Large intestine (tissue), 3 donors: ENCODE measurements around the gene GNG12. TPM values are rescaled to one million over a fixed set of nuclear protein-coding genes. Genes with fewer than 3 reads are reported as not detected.

ENCODE experiments used
- DNase-seq, 2 donors: peaks; one replicate each; pipeline versions ENCODE4 v3.0.0 to v3.0.0-alpha.2; 2013
- H3K27ac ChIP-seq: one replicate; pipeline ENCODE4 v1.5.1; 2013; ENCODE audit warnings: low read length
- H3K27me3 ChIP-seq: 2 replicates; pipeline ENCODE4 v1.6.1; 2013; ENCODE audit warnings: low read length; ENCODE audit not compliant: control insufficient read depth, insufficient read depth
- H3K36me3 ChIP-seq: 2 replicates; pipeline ENCODE4 v1.6.1; 2013; ENCODE audit warnings: low read length; ENCODE audit not compliant: control insufficient read depth, insufficient read depth
- H3K4me1 ChIP-seq: one replicate; pipeline ENCODE4 v1.6.1; 2013; ENCODE audit warnings: low read length; ENCODE audit not compliant: control insufficient read depth, insufficient read depth
- H3K4me3 ChIP-seq: one replicate; pipeline ENCODE4 v1.5.1; 2013; ENCODE audit warnings: low read length
- H3K9me3 ChIP-seq: one replicate; pipeline ENCODE4 v1.6.1; 2013; ENCODE audit warnings: mild to moderate bottlenecking, low read depth, low read length, moderate library complexity; ENCODE audit not compliant: control insufficient read depth
- WGBS: methylation state at CpG from one replicate; pipeline ENCODE4 v1.1.5; 2013; ENCODE audit warnings: low lambda C conversion rate; ENCODE audit not compliant: insufficient coverage; 5-methylcytosine and 5-hydroxymethylcytosine counted together
- polyA plus RNA-seq: library from polyadenylated mRNA; unstranded; fragments of 120-200 nt; gene quantifications from one replicate; pipeline ENCODE4 v1.2.1, GENCODE V29; 2013

The GNG12 gene
- polyA plus RNA-seq, 1 donor = 120 TPM

DNA sequence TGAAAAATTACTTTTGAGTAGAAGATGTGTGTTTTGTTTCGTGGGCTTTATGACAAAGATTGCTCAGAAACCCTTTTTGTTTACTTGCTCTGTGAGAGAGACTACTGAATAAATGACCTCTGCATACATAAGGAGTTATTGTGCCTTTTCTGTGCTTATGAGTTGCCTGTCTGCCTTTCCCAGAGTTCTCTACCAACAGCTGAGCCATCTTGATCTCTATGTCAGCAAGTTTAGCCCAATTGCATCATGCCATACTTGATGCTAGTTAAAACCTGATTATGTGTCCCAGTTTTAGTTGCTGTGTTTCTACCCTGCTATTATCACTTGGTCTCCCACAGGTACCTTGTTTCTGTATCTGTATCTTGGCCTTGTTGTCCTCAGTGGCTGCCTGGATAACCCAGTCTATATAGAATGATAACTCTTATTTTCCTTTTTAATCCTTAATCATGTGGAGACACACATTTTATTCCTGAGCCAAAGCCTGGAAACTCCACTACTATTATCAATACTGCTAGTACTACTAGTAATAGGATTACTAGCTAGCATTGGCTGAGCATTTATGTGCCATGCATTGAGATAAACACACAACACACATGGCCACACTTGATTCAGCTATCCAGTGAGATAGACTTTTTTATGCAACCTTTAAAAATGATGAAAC is 28.7 kb upstream of the GNG12 start:
- no peak overlapping the region for H3K27ac ChIP-seq
- no peak overlapping the region for H3K4me3 ChIP-seq
- H3K27me3 ChIP-seq = no peaks in the 10 kb centered on the region
- H3K36me3 ChIP-seq = no peaks in the 10 kb centered on the region
- no peaks in the 10 kb centered on the region for H3K4me1 ChIP-seq
- WGBS = no CpG with 5 or more reads among the region's 1 CpG
- DNase-seq = no peak
- no peaks in the 10 kb centered on the region for H3K9me3 ChIP-seq

DNA sequence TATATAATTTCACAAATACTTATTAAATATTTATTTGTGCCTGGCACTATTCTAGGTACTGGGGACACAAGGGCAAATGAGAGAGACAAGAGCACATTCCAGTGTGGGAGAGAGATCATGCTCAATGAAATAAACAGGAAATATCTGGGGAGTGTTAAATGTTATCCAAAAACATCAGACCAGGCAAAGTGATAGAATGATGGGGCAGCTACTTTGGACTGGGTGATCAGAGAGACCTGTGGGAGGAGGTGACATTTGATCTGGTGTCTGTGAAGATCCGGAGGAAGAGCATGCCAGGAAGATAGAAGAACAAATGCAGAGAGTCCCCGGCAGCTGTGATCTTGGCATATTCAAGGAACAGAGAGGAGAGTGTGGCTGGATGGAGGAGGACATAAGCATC is 27.5 kb upstream of the GNG12 start:
- H3K4me3 ChIP-seq = no peak overlapping the region
- H3K9me3 ChIP-seq = no peaks in the 10 kb centered on the region
- H3K4me1 ChIP-seq = no peaks in the 10 kb centered on the region
- no peaks in the 10 kb centered on the region for H3K36me3 ChIP-seq
- no peak overlapping the region for H3K27ac ChIP-seq
- no peaks in the 10 kb centered on the region for H3K27me3 ChIP-seq
- no peak for DNase-seq
- no CpG with 5 or more reads among the region's 2 CpGs for WGBS

GRCh38 chr1:67856921-67857320 is 23.7 kb upstream of the GNG12 start:
- H3K4me1 ChIP-seq = no peaks in the 10 kb centered on the region
- WGBS = 100% methylated on average over 3 of the region's 4 CpGs

GRCh38 chr1:67855961-67856360 is 22.7 kb upstream of the GNG12 start:
- no peak for DNase-seq
- no peak overlapping the region for H3K4me3 ChIP-seq
- WGBS = 37% methylated on average over 2 of the region's 2 CpGs
- no peaks in the 10 kb centered on the region for H3K36me3 ChIP-seq
- no peak overlapping the region for H3K27ac ChIP-seq
- H3K9me3 ChIP-seq = no peaks in the 10 kb centered on the region
- H3K27me3 ChIP-seq = no peaks in the 10 kb centered on the region
- H3K4me1 ChIP-seq = no peaks in the 10 kb centered on the region

More at GRCh38 chr1:67856921-67857320, 23.7 kb upstream of the GNG12 start:
- Histone ChIP-seq H3K4me3 (no peak overlapping the region), H3K27me3 (no peaks in the 10 kb centered on the region), H3K27ac (no peak overlapping the region), H3K9me3 (no peaks in the 10 kb centered on the region), H3K36me3 (no peaks in the 10 kb centered on the region)
- no peak for DNase-seq

DNA sequence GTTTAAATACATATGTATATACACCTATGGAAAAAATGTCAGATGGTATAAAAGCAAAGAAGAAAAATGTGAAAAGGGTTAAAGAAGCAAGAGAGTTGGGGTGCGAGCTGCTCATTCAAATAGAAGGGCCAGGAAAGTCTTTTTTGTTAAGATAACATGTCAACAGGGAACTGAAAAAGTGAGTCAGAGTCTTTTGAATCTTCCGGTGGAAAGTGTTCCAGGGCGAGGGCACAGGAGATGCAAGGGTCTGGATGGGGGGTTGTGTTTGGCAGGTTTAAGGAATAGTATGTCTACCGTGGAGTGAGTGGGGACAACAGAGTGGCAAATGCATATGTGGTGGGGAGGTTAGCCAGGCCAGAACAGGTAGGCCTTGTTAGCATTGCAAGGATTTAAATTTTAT is 22.2 kb upstream of the GNG12 start:
- no peaks in the 10 kb centered on the region for H3K9me3 ChIP-seq
- H3K4me1 ChIP-seq = peaks cover 5% of the 10 kb centered on the region
- 75% methylated on average over 1 of the region's 4 CpGs for WGBS
- no peak overlapping the region for H3K4me3 ChIP-seq
- no peak for DNase-seq
- no peaks in the 10 kb centered on the region for H3K27me3 ChIP-seq
- no peak overlapping the region for H3K27ac ChIP-seq
- H3K36me3 ChIP-seq = no peaks in the 10 kb centered on the region

DNA sequence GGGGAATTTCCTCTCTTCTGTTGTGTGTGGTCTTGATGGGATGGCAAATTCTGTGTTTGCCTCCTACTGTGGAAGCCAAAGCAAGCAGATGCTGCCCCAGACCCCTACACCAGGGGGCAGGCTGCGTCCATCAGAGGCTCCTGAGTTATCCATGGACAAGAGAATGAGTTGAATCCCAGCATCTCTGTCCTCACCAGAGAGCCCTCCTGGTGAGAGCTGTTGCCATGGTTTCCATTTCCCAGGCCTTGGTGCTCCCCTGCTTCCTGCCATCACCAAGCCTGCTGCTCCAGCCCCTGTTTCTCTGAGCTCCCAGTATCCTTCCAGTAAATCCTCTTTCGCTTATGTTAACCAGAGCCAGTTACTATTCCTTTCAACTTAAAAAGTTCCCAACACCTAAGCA is 20.4 kb upstream of the GNG12 start:
- Histone ChIP-seq H3K36me3 (no peaks in the 10 kb centered on the region), H3K4me1 (peaks cover 6% of the 10 kb centered on the region), H3K9me3 (no peaks in the 10 kb centered on the region), H3K4me3 (no peak overlapping the region), H3K27me3 (no peaks in the 10 kb centered on the region), H3K27ac (no peak overlapping the region)
- peak; percentile 37 to 46 for DNase-seq
- WGBS = no CpG with 5 or more reads among the region's 2 CpGs

GRCh38 chr1:67851800-67852199 is 18.5 kb upstream of the GNG12 start:
- no peaks in the 10 kb centered on the region for H3K36me3 ChIP-seq
- no peak overlapping the region for H3K4me3 ChIP-seq
- no peaks in the 10 kb centered on the region for H3K27me3 ChIP-seq
- 100% methylated on average over 1 of the region's 6 CpGs for WGBS
- H3K27ac ChIP-seq = no peak overlapping the region
- peaks cover 6% of the 10 kb centered on the region for H3K4me1 ChIP-seq
- no peaks in the 10 kb centered on the region for H3K9me3 ChIP-seq
- no peak for DNase-seq

- Histone ChIP-seq H3K4me1 (peaks cover 6% of the 10 kb centered on the region), H3K9me3 (no peaks in the 10 kb centered on the region), H3K27me3 (no peaks in the 10 kb centered on the region), H3K4me3 (no peak overlapping the region), H3K36me3 (no peaks in the 10 kb centered on the region), H3K27ac (peak overlapping the region; percentile 8)
- DNase-seq = peak; percentile 87 to 95
- 100% methylated on average over 1 of the region's 1 CpG for whole genome bisulfite sequencing
These were observed 17.4 kb upstream of the GNG12 start for GRCh38 chr1:67850611-67851075.

DNA sequence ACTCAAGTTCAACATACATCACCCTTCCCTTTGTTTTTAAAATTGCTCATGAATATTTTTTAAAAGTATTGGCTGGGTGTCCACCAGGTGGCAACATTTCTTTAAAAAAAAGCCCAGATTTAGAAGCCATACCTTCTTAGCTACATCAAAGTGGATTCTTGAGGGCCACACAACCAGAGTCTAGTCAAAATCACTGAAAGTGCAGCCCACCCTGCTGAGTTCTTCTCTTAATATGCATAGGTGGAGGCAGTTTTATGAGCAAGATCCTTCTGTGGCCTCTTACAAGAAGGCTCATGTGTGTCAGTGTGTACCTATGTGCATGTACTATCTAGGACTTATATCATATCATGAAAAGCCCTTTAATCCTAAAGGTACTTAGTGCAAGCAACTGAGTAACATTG is 16.9 kb upstream of the GNG12 start:
- H3K4me3 ChIP-seq = no peak overlapping the region
- H3K4me1 ChIP-seq = peaks cover 6% of the 10 kb centered on the region
- H3K36me3 ChIP-seq = no peaks in the 10 kb centered on the region
- H3K27ac ChIP-seq = peak overlapping the region; percentile 8
- no peaks in the 10 kb centered on the region for H3K9me3 ChIP-seq
- DNase-seq = no peak
- H3K27me3 ChIP-seq = no peaks in the 10 kb centered on the region

DNA sequence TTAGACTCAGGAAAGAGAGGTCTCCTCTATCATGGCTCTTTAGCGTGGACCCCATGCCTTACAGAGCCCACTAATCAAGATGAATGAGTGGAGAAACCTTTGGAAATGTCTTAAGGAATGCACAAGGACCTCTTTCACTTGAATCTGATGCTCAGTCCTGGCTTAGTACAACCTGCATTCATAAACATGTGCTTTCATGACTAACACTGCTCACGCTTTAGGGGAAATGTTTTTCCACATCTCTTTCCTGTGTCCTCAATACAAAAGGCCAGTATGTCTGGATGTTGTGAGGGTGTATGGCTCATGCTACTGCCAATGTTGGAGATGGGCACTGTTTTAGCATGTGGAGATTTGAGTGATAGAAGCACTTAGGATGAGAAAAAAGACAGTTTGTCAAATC is 14.2 kb upstream of the GNG12 start:
- Histone ChIP-seq H3K27me3 (no peaks in the 10 kb centered on the region), H3K4me1 (peaks cover 6% of the 10 kb centered on the region), H3K9me3 (no peaks in the 10 kb centered on the region), H3K27ac (no peak overlapping the region), H3K36me3 (no peaks in the 10 kb centered on the region), H3K4me3 (no peak overlapping the region)
- WGBS = no CpG with 5 or more reads among the region's 2 CpGs
- no peak for DNase-seq

DNA sequence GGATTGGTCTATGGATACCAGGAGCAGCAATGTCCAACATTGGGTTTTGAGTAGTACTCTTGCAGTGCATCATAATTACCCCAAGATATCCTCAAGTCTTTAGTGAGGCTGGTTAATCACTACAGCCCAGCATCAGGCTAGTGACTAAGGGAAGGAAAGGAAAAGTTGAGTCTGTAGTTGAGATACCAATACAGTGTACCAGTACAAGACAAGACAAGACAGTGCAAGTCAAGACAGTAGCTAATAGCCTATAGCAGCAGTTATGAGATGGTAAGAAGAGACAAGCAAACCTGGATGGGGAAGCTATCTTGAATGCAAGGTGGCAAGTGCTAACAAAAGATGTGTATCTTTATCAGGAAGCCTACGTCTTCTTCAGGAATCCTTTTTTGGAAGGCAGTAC is 13.3 kb upstream of the GNG12 start:
- Histone ChIP-seq H3K36me3 (no peaks in the 10 kb centered on the region), H3K4me3 (no peak overlapping the region), H3K27me3 (no peaks in the 10 kb centered on the region), H3K9me3 (no peaks in the 10 kb centered on the region), H3K27ac (no peak overlapping the region), H3K4me1 (peaks cover 6% of the 10 kb centered on the region)
- WGBS = no CpG with 5 or more reads among the region's 1 CpG
- no peak for DNase-seq
